Measurements from ENCODE around the gene RBMS1.
A peak's percentile ranks its signal among the peaks of the same experiment; 100 is the strongest.

Gene RBMS1

DNA sequence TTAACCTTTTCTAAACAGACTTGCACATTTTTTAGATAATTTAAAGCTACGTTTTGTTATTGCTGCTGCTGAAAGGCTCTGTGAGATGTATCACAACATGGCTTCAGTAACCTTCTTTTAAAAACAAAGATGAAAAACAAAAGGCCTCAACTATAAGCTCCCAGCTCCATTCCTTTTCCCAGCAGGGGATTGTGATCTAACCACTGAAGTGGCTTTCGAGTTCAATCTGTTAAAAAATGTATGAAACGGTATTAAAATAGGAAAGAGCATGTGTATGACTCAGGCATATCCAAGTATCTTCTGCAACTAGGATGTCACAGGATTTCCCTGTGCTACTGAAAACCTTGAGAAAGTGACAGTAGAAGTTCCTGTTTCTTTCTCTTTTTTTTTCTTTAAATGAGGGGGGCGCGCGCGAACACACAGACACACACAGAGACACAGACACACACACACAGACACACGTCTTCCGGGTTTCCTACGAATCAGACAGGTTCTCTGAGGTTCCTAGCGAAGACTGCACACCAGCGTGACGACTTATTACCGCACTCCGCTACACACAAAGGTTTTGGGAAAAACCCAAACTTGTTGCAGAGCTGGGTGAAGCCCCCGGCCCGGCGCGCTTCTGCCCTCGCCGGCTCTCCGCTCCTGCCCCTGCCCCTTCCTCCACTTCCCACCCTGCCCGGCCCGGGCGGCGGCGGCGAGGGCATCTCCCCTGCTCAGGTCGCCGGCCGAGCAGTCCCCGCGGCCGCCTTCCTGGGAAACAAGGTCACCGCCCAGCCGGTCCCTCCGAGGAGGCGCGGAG is 86.8 kb downstream of the RBMS1 start:
- peak; percentile 87 for DNase-seq

GRCh38 chr2:160405077-160405867 is 88.3 kb downstream of the RBMS1 start:
- no peak for DNase-seq

- DNase-seq, result no peak
Observed at GRCh38 chr2:160402997-160403979, 90.3 kb downstream of the RBMS1 start.

DNA sequence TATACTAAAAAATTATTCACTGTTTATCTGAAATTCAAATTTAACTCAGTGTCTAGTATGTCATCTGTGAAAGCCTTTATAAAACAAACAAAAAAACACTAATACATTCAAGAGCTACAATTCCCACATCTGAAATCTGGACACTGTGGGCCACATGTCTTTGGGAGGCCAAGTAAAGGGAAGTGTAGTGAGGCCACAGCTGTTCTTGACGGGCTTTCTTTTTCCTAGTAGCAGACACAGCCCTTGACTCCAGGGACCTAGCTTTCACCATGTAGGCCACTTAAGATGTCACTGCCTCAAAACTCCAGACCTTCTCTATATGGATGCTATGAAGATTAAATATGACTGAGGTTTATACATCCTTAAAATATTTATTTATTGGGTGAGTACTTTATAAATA is 91.1 kb downstream of the RBMS1 start:
- DNase-seq, result no peak

GRCh38 chr2:160401895-160402294 is 91.7 kb downstream of the RBMS1 start:
- DNase-seq, result no peak

DNA sequence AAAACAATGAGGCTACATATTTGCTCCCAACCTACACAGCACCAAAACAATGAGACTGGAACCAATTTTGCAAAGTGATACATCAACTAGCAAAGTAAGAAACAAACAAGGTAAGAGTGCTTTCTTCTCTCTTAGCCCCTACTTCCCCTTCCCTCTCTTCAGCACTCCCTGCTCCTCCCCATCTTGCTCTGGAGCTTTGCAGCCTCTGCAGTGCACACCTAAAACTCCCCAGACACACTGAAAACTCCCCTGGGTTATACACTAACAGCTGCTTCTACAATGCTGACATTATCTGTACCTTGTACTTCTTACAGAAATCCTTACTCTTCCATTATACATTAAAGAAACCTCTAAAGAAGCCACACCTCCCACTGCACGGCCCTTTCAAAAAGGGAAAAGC is 93.7 kb downstream of the RBMS1 start:
- no peak for DNase-seq

- no peak for DNase-seq
Observed at GRCh38 chr2:160397530-160397865, 96.1 kb downstream of the RBMS1 start.

GRCh38 chr2:160394153-160394552 is 99.5 kb downstream of the RBMS1 start:
- DNase-seq, result no peak

- no peak for DNase-seq
Observed at GRCh38 chr2:160392201-160392600, 101.4 kb downstream of the RBMS1 start.

DNA sequence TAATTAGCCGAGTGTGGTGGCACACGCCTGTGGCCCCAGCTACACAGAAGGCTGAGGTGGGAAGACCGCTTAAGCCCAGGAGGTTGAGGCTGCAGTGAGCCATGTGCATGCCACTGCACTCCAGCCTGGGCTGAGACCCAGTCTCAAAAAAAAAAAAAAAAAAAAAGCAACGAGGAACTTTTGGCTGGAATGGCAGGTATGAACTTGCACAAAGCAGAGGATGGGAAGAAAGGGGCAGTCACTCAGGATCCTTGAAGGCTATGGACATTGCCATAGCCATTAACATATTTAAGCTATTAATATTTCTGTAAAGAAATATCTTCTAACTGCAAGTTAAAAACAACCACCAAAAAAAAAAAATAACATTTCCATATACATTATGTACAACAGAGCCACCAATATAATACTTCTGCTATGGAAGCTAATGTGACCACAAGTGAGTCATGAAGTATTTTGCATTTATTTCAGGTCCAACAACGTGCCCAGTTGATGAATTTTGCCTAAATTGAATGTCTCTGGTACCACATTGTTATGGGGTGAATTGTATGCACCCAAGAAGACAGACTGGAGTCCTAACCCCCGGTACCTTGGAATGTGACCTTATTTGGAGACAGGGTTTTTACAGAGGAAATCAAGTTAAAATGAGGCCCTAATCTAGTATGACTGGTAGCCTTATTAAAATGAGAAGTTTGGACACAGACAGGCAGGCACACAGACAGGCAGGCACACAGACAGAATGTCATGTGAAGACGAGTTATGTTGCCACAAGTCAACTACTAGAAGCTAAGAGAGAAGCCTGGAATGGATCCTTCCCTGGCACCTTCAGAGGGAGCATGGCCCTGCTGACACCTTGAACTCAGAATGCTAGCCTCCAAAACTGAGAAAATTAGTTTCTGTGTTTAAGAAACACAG is 102.8 kb downstream of the RBMS1 start:
- no peak for DNase-seq

GRCh38 chr2:160389875-160390274 is 103.7 kb downstream of the RBMS1 start:
- no peak for DNase-seq

GRCh38 chr2:160388464-160389263 is 104.9 kb downstream of the RBMS1 start:
- peak; percentile 56 for DNase-seq

DNA sequence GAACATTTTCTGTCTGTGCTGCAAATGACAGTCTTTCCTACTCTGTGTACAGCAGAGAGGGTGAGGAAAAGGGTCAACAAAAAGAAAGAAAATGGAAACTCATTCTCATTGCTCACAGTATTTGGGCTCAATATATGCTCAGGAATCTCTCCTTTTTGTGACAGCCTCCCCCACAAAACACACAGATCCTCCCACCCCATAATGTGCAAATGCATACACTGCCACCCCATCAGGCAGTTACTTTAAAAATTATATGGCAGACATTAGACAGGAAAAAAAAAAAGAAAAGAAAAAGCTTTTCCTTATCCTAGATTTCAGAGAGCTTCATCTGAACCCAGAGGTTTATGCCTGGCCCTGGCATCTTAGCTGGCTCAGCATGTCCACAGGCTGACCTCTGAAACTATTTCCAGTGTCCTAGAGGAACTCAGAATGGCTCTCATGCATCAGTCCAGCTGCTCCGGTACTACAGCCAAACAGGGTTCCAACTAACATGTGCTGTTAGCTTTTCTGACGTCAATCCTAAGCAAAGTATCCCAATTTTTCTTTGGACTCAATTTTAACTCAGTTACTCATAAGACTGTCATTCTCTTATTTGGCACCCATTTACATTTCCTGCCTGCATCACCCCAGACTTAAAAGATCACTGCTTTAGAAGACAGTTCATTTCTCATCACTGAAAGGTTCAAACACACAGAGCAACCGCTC is 105.9 kb downstream of the RBMS1 start:
- no peak for DNase-seq

GRCh38 chr2:160384791-160385190 is 108.8 kb downstream of the RBMS1 start:
- no peak for DNase-seq

GRCh38 chr2:160381425-160381951 is 112.1 kb downstream of the RBMS1 start:
- DNase-seq, result no peak

GRCh38 chr2:160380611-160381010 is 113.0 kb downstream of the RBMS1 start:
- no peak for DNase-seq

- DNase-seq, result no peak
Observed at GRCh38 chr2:160380000-160380570, 113.5 kb downstream of the RBMS1 start.

- no peak for DNase-seq
Observed at GRCh38 chr2:160379399-160379798, 114.2 kb downstream of the RBMS1 start.

DNA sequence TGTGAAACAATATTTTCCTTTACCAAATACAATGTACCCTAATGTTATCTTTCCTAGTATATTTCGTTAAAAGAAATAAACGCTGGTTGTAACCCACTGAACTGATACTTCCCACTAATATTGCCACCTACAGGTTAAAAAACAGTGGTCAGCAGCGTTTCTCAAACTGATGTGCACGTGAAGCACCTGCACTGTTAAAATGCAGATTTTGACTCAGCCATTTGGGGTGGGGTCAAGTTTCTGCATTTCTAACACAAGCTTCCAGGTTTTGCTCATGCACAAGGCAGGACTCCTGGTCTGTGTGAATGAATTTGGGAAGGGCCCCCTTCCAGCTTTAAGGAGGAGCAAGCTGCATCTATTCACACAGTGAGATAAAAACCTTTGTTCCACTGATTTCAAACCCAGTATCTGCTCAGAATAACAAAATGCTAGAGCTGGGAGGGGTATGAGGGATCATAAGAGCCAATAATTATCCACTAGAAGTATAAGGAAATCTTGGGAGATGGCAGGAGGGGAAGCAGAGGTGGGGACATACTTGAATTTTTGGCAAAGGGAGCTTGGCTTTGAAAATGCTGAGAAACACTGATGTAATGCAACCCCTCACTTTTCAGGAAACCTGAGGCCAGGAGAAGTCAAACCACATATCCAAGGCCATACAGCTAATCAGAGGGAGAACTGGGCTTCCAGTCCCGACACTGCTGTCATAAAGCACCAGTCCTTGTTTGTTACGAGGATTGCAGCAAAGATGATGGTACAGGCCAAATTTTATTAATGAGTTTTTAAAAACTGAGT is 116.2 kb downstream of the RBMS1 start:
- no peak for DNase-seq

Measured in CD4-positive, alpha-beta T cell treated with Interferon gamma for 1 hour (primary cell).